ENCODE data around the gene TAS1R3.
"Not testable (repeated sequence)": the region's sequence is repeated elsewhere in the genome, so short reads cannot be mapped to it uniquely, and the experiment has no call there.

TAS1R3 gene

GRCh38 chr1:1354271-1355247 is 23.5 kb downstream of the TAS1R3 start:
- DNase-seq = no peak

- no peak for DNase-seq
These were observed 24.3 kb downstream of the TAS1R3 start for GRCh38 chr1:1355416-1355815.

- DNase-seq = no peak
These were observed 25.2 kb downstream of the TAS1R3 start for GRCh38 chr1:1356166-1356795.

- DNase-seq = no peak
These were observed 25.8 kb downstream of the TAS1R3 start for GRCh38 chr1:1356796-1357401.

- DNase-seq = no peak
These were observed 26.9 kb downstream of the TAS1R3 start for GRCh38 chr1:1357871-1358432.

GRCh38 chr1:1358433-1359271 is 27.6 kb downstream of the TAS1R3 start, which contains the start of gene MXRA8:
MXRA8 (minus strand) TSS chr1:1358555; CDS start chr1:1358504, 51 bp downstream.
- DNase-seq = no peak

GRCh38 chr1:1359308-1359663 is 28.2 kb downstream of the TAS1R3 start:
- no peak for DNase-seq

GRCh38 chr1:1359664-1360468 is 28.8 kb downstream of the TAS1R3 start:
- no peak for DNase-seq

- DNase-seq = no peak
These were observed 29.6 kb downstream of the TAS1R3 start for GRCh38 chr1:1360506-1361169.

GRCh38 chr1:1361233-1361981 is 30.3 kb downstream of the TAS1R3 start:
- no peak for DNase-seq

- DNase-seq = no peak
These were observed 30.9 kb downstream of the TAS1R3 start for GRCh38 chr1:1361982-1362423.

GRCh38 chr1:1364266-1364665 is 33.2 kb downstream of the TAS1R3 start:
- DNase-seq = no peak

GRCh38 chr1:1365875-1366698 is 35.0 kb downstream of the TAS1R3 start:
- DNase-seq = no peak

GRCh38 chr1:1366699-1367066 is 35.6 kb downstream of the TAS1R3 start:
- no peak for DNase-seq

GRCh38 chr1:1367315-1367714 is 36.2 kb downstream of the TAS1R3 start:
- DNase-seq = no peak

- DNase-seq = not testable (repeated sequence)
These were observed 39.0 kb downstream of the TAS1R3 start for GRCh38 chr1:1370094-1370493.

GRCh38 chr1:1370771-1371300 is 39.8 kb downstream of the TAS1R3 start:
- DNase-seq = no peak

- DNase-seq = no peak
These were observed 40.3 kb downstream of the TAS1R3 start for GRCh38 chr1:1371364-1371745.
